Upper lobe of right lung (tissue), 1 donor: Measurements from ENCODE around the gene PM20D1. TPM values are rescaled to one million over a fixed set of nuclear protein-coding genes. Genes with fewer than 3 reads are reported as not detected.

Source experiments
- ATAC-seq: fragments of 200-7000 bp; cut with Tn5 transposase; one replicate; pipeline ENCODE4 v1.9.1; 2020; ENCODE audit warnings: mild to moderate bottlenecking, moderate library complexity
- DNase-seq: peaks from one replicate; pipeline ENCODE4 v3.0.0-alpha.2; 2020
- H3K27ac ChIP-seq: fragments of 200-600 bp; one replicate; pipeline ENCODE4 v1.8.0; 2022
- H3K27me3 ChIP-seq: fragments of 200-600 bp; one replicate; pipeline ENCODE4 v1.8.0; 2022; ENCODE audit warnings: mild to moderate bottlenecking
- H3K36me3 ChIP-seq: fragments of 200-600 bp; one replicate; pipeline ENCODE4 v1.8.0; 2022
- H3K4me1 ChIP-seq: fragments of 200-600 bp; one replicate; pipeline ENCODE4 v1.8.0; 2022
- H3K4me3 ChIP-seq: fragments of 200-600 bp; one replicate; pipeline ENCODE4 v1.8.0; 2022; ENCODE audit warnings: mild to moderate bottlenecking
- H3K9me3 ChIP-seq: fragments of 200-600 bp; one replicate; pipeline ENCODE4 v1.8.0; 2022
- CTCF ChIP-seq: fragments of 200-600 bp; IDR thresholded peaks from one replicate; pipeline ENCODE4 v1.8.0; 2022; ENCODE audit warnings: antibody characterized with exemption
- intact Hi-C: fragments of 100-400 bp; cut with DNase I; formaldehyde crosslinking; loops from one replicate; pipeline ENCODE4 v1.11.0; 2022
- total RNA-seq: library from RNA; stranded (reverse); fragmentation: NEBNext Ultra II Directional; extraction: Animal tissue kit (Norgen Biotek cat#: 25700); gene quantifications from one replicate; pipeline ENCODE4 v1.2.1, GENCODE V29; 2021
- donor health status: DM: no; HTN: yes; CAD: no; lungs with severe emphysema.

PM20D1 gene
- total RNA-seq, 1 donor from 2014 or later, result 0.72 TPM

GRCh38 chr1:205842229-205842628 is 7.7 kb downstream of the PM20D1 start:
- H3K9me3 ChIP-seq, result no peaks in the 10 kb centered on the region
- no peaks in the 10 kb centered on the region for H3K4me1 ChIP-seq
- H3K36me3 ChIP-seq, result no peaks in the 10 kb centered on the region
- no peak overlapping the region for H3K4me3 ChIP-seq
- intact Hi-C loops, result no loop called here
- no peak overlapping the region for H3K27ac ChIP-seq
- ATAC-seq (no peak), DNase-seq (no peak)
- TF ChIP-seq CTCF, result no peak
- H3K27me3 ChIP-seq, result no peaks in the 10 kb centered on the region

- no peaks in the 10 kb centered on the region for H3K36me3 ChIP-seq
- intact Hi-C loops, result no loop called here
- H3K27me3 ChIP-seq, result no peaks in the 10 kb centered on the region
- no peak overlapping the region for H3K27ac ChIP-seq
- TF ChIP-seq CTCF, result no peak
- H3K9me3 ChIP-seq, result no peaks in the 10 kb centered on the region
- no peak overlapping the region for H3K4me3 ChIP-seq
- no peak for DNase-seq
- ATAC-seq, result no peak
- no peaks in the 10 kb centered on the region for H3K4me1 ChIP-seq
These were observed 9.6 kb downstream of the PM20D1 start for GRCh38 chr1:205840146-205840923.

GRCh38 chr1:205837382-205837970 is 12.5 kb downstream of the PM20D1 start:
- H3K4me3 ChIP-seq, result no peak overlapping the region
- H3K27ac ChIP-seq, result no peak overlapping the region
- no peak for TF ChIP-seq CTCF
- no peaks in the 10 kb centered on the region for H3K9me3 ChIP-seq
- no peaks in the 10 kb centered on the region for H3K36me3 ChIP-seq
- intact Hi-C loops, result no loop called here
- ATAC-seq, result no peak
- no peaks in the 10 kb centered on the region for H3K27me3 ChIP-seq
- no peak for DNase-seq
- H3K4me1 ChIP-seq, result no peaks in the 10 kb centered on the region

GRCh38 chr1:205834751-205835150 is 15.2 kb downstream of the PM20D1 start:
- no peak overlapping the region for H3K27ac ChIP-seq
- no peaks in the 10 kb centered on the region for H3K4me1 ChIP-seq
- H3K27me3 ChIP-seq, result no peaks in the 10 kb centered on the region
- TF ChIP-seq CTCF, result no peak
- intact Hi-C loops, result no loop called here
- H3K4me3 ChIP-seq, result no peak overlapping the region
- no peaks in the 10 kb centered on the region for H3K9me3 ChIP-seq
- no peaks in the 10 kb centered on the region for H3K36me3 ChIP-seq
- no peak for ATAC-seq
- DNase-seq, result no peak

- Histone ChIP-seq H3K27me3 (no peaks in the 10 kb centered on the region), H3K36me3 (no peaks in the 10 kb centered on the region), H3K27ac (no peak overlapping the region), H3K4me1 (no peaks in the 10 kb centered on the region), H3K4me3 (no peak overlapping the region), H3K9me3 (no peaks in the 10 kb centered on the region)
- intact Hi-C loops, result no loop called here
- DNase-seq (no peak), ATAC-seq (peak; percentile 65)
- no peak for TF ChIP-seq CTCF
These were observed 17.6 kb downstream of the PM20D1 start for GRCh38 chr1:205832326-205832751.
